ENCODE measurements around the gene LGI4. TPM values are rescaled to one million over a fixed set of nuclear protein-coding genes. Genes with fewer than 3 reads are reported as not detected.

The LGI4 gene
- total and polyA plus RNA-seq, 8 donors = 3.1 to 40.0 (median 13.4) TPM

DNA sequence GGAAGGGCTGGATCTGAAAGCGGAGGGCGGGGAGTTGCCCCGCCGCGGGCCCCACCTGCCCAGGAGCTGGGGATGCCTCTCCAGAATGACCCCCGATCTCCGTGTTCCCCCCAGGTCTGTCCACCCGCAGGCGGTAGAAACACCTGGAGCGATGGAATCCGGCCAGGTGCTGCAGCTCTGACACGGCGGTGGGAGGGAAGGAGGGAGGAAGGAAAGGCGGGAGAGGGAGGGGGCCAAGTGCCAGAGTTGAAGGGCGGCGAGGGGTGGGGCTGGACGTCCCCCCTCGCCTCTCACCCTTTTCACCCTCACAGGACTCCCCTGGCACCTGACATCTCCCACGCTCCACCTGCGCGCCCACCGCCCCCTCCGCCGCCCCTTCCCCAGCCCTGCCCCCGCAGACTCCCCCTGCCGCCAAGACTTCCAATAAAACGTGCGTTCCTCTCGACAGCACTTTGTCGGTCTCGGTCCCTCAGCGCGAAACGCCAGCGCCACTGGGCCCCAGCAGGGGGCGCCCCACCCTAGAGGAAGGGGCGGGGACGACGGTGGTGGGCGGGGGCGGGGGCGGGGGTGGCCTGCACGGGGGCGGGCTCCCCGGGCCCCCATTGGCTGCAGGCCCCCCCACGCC is 7.9 kb upstream of the LGI4 start:
- H3K9me3 ChIP-seq = no peaks in the 10 kb centered on the region
- 4 to 14% (median 5%) methylated on average over 18 to 45 of the region's 46 CpGs for WGBS, 5 donors
- peak overlapping the region; percentile 16 to 35 (median 18) for H3K4me3 ChIP-seq
- intact Hi-C loops (cut with DNase I; ENCODE audit: low total_unique reads) = loop anchor here (10.0 kb wide), 1 partner anchor 122 kb away; the partner anchor contains the start of gene USF2
- H3K4me1 ChIP-seq = peaks cover 24 to 61% (median 52%) of the 10 kb centered on the region in 4 donors
- no peaks in the 10 kb centered on the region for H3K36me3 ChIP-seq
- DNase-seq = peak; percentile 64 to 82
- TF ChIP-seq POLR2AphosphoS5 (IDR thresholded peaks at IDR 0.05) = no peak
- peak in 3 of 7 experiments; percentile 52 to 83 (median 65) for TF ChIP-seq CTCF (IDR thresholded peaks at IDR 0.05)
- TF ChIP-seq EP300 (IDR thresholded peaks at IDR 0.05) = no peak
- H3K27ac ChIP-seq = peak overlapping the region in 2 of 5 donors; percentile 29 to 35
- H3K27me3 ChIP-seq = peaks cover 0 to 56% (median 16%) of the 10 kb centered on the region in 3 donors

DNA sequence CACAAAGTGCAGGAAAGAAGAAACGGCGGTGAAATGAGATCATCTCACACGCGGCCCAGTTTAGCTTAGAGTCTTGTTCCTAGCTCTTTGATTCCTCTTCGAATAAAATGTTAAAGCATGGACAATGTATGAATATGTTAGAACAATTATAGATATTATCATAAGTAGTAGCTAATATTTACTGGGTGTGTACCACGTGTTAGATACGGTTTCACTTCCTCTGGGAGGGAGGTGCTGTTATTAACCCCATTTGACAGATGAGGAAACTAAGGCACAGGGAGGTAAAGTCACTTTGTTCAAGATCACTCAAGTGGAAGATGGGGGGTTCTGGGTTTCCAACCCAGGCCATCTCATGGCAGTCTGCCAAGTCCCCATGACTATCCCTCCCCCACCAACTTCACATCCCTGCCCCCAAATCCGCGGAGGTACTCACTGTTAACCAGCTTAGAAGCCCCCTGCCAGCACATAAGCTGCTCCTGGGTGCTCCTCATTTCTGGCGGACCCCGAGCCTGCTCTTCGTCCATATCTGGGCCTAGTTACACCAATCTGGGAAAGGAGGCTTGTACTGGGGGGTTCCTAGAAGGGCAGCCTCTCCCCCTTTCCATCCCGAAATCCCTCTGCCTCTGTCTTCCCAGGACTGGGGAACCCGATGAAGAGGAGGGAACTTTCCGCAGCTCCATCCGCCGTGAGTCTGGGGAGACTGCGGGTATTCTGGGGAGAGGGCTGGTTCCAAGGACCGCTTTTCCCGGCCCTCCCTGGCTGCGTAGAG is 7.2 kb upstream of the LGI4 start:
- Histone ChIP-seq H3K27me3 (peaks cover 0 to 56% (median 16%) of the 10 kb centered on the region in 3 donors), H3K4me3 (peak overlapping the region; percentile 18 to 38 (median 28)), H3K27ac (peak overlapping the region in 4 of 5 donors; percentile 39 to 66 (median 56)), H3K4me1 (peaks cover 30 to 67% (median 59%) of the 10 kb centered on the region in 4 donors), H3K9me3 (no peaks in the 10 kb centered on the region), H3K36me3 (no peaks in the 10 kb centered on the region)
- TF ChIP-seq POLR2AphosphoS5 (IDR thresholded peaks at IDR 0.05) = no peak
- no peak for TF ChIP-seq CTCF (IDR thresholded peaks at IDR 0.05)
- TF ChIP-seq POLR2A (IDR thresholded peaks at IDR 0.05) = no peak
- no peak for TF ChIP-seq EP300 (IDR thresholded peaks at IDR 0.05)
- WGBS, 5 donors = 11 to 36% (median 15%) methylated on average over 14 to 21 of the region's 21 CpGs
- intact Hi-C loops (cut with DNase I; ENCODE audit: low total_unique reads) = loop anchor here (10.0 kb wide), 1 partner anchor 123 kb away; the partner anchor contains the start of gene USF2
- peak in 1 of 2 donors; percentile 63 for DNase-seq

- WGBS, 5 donors = 3 to 7% (median 4%) methylated on average over 17 to 47 of the region's 48 CpGs
- intact Hi-C loops (cut with DNase I; ENCODE audit: low total_unique reads) = loop anchor here (10.0 kb wide), 1 partner anchor 124 kb away; the partner anchor contains the start of gene USF2
- peak; percentile 94 to 97 for DNase-seq
- Histone ChIP-seq H3K27ac (peak overlapping the region; percentile 6 to 86 (median 84)), H3K4me3 (peak overlapping the region; percentile 30 to 38 (median 34)), H3K9me3 (no peaks in the 10 kb centered on the region), H3K36me3 (no peaks in the 10 kb centered on the region), H3K27me3 (peaks cover 0 to 56% (median 16%) of the 10 kb centered on the region in 3 donors), H3K4me1 (peaks cover 31 to 76% (median 64%) of the 10 kb centered on the region in 4 donors)
- TF ChIP-seq CTCF (IDR thresholded peaks at IDR 0.05) (peak in 5 of 7 experiments; percentile 6 to 60 (median 26)), POLR2AphosphoS5 (IDR thresholded peaks at IDR 0.05) (peak; percentile 69 to 78 (median 76)), EP300 (IDR thresholded peaks at IDR 0.05) (no peak), POLR2A (IDR thresholded peaks at IDR 0.05) (no peak)
Measured at GRCh38 chr19:35140962-35141836, 6.3 kb upstream of the LGI4 start.
